ENCODE results near the gene ULK1.
"Not testable (repeated sequence)": the region's sequence is repeated elsewhere in the genome, so short reads cannot be mapped to it uniquely, and the experiment has no call there.

DNA sequence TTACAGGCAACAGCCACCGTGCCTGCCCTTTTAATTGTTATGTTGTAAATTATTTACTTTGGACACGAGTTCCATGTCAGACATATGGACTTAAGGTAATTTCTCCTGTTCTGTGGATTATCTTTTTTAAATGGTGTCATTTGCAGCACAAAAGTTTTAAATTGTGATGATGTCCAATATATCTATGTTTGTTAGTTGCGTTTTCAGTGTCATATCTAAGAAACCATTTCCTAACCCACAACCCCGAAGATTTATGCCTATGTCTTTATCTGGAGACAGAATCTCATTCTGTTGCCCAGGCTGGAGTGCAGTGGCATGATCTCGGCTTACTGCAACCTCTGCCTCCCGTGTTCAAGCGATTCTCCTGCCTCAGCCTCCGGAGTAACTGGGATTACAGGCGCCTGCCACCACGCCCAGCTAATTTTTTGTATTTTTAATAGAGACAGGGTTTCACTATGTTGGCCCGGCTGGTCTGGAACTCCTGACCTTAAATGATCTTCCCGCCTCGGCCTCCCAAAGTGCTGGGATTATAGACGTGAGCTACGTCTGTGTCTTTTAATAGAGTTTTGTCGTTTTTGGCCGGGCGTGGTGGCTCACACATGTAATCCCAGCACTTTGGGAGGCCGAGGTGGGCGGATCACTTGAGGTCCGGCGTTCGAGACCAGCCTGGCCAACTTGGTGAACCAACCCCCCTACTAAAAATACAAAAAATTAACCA is 54.5 kb downstream of the ULK1 start:
- TF ChIP-seq, protein P1, sequence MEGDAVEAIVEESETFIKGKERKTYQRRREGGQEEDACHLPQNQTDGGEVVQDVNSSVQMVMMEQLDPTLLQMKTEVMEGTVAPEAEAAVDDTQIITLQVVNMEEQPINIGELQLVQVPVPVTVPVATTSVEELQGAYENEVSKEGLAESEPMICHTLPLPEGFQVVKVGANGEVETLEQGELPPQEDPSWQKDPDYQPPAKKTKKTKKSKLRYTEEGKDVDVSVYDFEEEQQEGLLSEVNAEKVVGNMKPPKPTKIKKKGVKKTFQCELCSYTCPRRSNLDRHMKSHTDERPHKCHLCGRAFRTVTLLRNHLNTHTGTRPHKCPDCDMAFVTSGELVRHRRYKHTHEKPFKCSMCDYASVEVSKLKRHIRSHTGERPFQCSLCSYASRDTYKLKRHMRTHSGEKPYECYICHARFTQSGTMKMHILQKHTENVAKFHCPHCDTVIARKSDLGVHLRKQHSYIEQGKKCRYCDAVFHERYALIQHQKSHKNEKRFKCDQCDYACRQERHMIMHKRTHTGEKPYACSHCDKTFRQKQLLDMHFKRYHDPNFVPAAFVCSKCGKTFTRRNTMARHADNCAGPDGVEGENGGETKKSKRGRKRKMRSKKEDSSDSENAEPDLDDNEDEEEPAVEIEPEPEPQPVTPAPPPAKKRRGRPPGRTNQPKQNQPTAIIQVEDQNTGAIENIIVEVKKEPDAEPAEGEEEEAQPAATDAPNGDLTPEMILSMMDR (IDR thresholded peaks at IDR 0.05; ENCODE audit: low read length): not testable (repeated sequence)
- TF ChIP-seq EZH2 (IDR thresholded peaks at IDR 0.05; ENCODE audit: borderline replicate concordance, low read length): not testable (repeated sequence)
